ENCODE measurements around the gene EEF1AKMT1.

GRCh38 chr13:20706661-20707060 is 67.1 kb downstream of the EEF1AKMT1 start:
- TF ChIP-seq POLR2A (IDR thresholded peaks at IDR 0.05): no peak
- no peak for TF ChIP-seq POLR2AphosphoS5 (IDR thresholded peaks at IDR 0.05; ENCODE audit: insufficient read depth in 1 of 2, low read depth in 1 of 2)

Data from vagina (tissue), 2 donors.